A549 (cell line): Measurements from ENCODE around the gene ABHD6. TPM values are rescaled to one million over a fixed set of nuclear protein-coding genes. Genes with fewer than 3 reads are reported as not detected.
A peak's percentile ranks its signal among the peaks of the same experiment; 100 is the strongest.
"Not testable (repeated sequence)": the region's sequence is repeated elsewhere in the genome, so short reads cannot be mapped to it uniquely, and the experiment has no call there.

Source experiments
- ATAC-seq, 2 experiments: fragments of 200-7000 bp in 1 of 2; fragments of >200 bp in 1 of 2; cut with Nextera tagmentation in 1 of 2; cut with Tn5 transposase in 1 of 2; 3 replicates each; pipeline versions ENCODE4 v1.8.0 to v1.9.1; 2018 to 2020; ENCODE audit warnings: mild to moderate bottlenecking in 1 of 2, moderate library complexity in 1 of 2
- CTCF ChIA-PET: fragments of 300-600 bp; sonication (Branson Sonifier 250); formaldehyde crosslinking; extraction: SDS; loops from one replicate; lab custom pipeline; 2021; ENCODE audit warnings: antibody characterized with exemption, inconsistent platforms; lab: Yijun Ruan, JAX
- POLR2A ChIA-PET: fragments of 350-600 bp; formaldehyde crosslinking; extraction: SDS; loops from one replicate; lab custom pipeline; 2021; ENCODE audit warnings: antibody characterized with exemption, inconsistent platforms; lab: Yijun Ruan, JAX
- DNase-seq, 2 experiments: peaks; one replicate each; pipeline versions ENCODE4 v3.0.0 to v3.0.0-alpha.2; 2011 to 2016; ENCODE audit warnings: low read depth in 1 of 2, low spot score in 1 of 2
- FAIRE-seq: peaks from 2 replicates; lab custom pipeline; 2011; peaks lifted over from hg19 to GRCh38; lab: Jason Lieb, UNC
- H3K27ac ChIP-seq, 2 experiments: fragments of >200 bp; sonication (Bioruptor Twin); formaldehyde crosslinking; 3 replicates each; pipeline ENCODE4 v1.5.1; 2016 to 2017
- H3K4me1 ChIP-seq: fragments of >200 bp; sonication (Bioruptor Twin); formaldehyde crosslinking; 3 replicates; pipeline ENCODE4 v1.6.1; 2016
- H3K4me2 ChIP-seq: fragments of >200 bp; sonication (Bioruptor Twin); formaldehyde crosslinking; 3 replicates; pipeline ENCODE4 v1.6.1; 2016
- H3K4me3 ChIP-seq: fragments of >200 bp; sonication (Bioruptor Twin); formaldehyde crosslinking; 3 replicates; pipeline ENCODE4 v1.5.1; 2016
- H3K9me3 ChIP-seq: fragments of >200 bp; sonication (Bioruptor Twin); formaldehyde crosslinking; 3 replicates; pipeline ENCODE4 v1.6.1; 2016
- CHD2 ChIP-seq: fragments of 150-350 bp; IDR thresholded peaks from 2 replicates; pipeline ENCODE4 v1.6.1; 2014; ENCODE audit warnings: low read length; ENCODE audit not compliant: partially characterized antibody
- HOXB5 ChIP-seq: fragments of 250-450 bp; sonication (Bioruptor Pico); IDR thresholded peaks from 2 replicates; pipeline ENCODE4 v1.5.0; 2020; ENCODE audit warnings: mild to moderate bottlenecking, moderate library complexity
- KDM5A ChIP-seq: fragments of 200-600 bp; sonication (generic); IDR thresholded peaks from 2 replicates; pipeline ENCODE4 v1.6.1; 2016; ENCODE audit warnings: antibody characterized with exemption, mild to moderate bottlenecking
- NFE2L2 ChIP-seq: fragments of 150-350 bp; conservative IDR thresholded peaks from 2 replicates; pipeline ENCODE4 v1.6.1; 2014; ENCODE audit warnings: low read length
- NR3C1 ChIP-seq: fragments of >200 bp; sonication (Bioruptor Twin); formaldehyde crosslinking; IDR thresholded peaks from 3 replicates; pipeline ENCODE4 v1.6.1; 2017
- RAD21 ChIP-seq, 2 experiments: fragments of >200 bp in 1 of 2; sonication (Bioruptor Twin) in 1 of 2; formaldehyde crosslinking in 1 of 2; IDR thresholded peaks in 1 of 2; conservative IDR thresholded peaks in 1 of 2; 2 replicates in 1 of 2; 3 replicates in 1 of 2; pipeline ENCODE4 v1.6.1; 2012 to 2018; ENCODE audit warnings: inconsistent platforms in 1 of 2
- RNF2 ChIP-seq: fragments of 200-600 bp; sonication (generic); IDR thresholded peaks from 2 replicates; pipeline ENCODE4 v1.6.1; 2016; ENCODE audit warnings: low read depth, mild to moderate bottlenecking, antibody characterized with exemption, moderate library complexity, borderline replicate concordance
- SMC3 ChIP-seq: fragments of >200 bp; sonication (Bioruptor Twin); formaldehyde crosslinking; IDR thresholded peaks from 3 replicates; pipeline ENCODE4 v1.6.1; 2018; ENCODE audit warnings: inconsistent platforms
- WGBS: methylation state at CpG from one replicate; pipeline ENCODE4 v1.1.6; 2017; ENCODE audit errors: missing lambda C conversion rate; 5-methylcytosine and 5-hydroxymethylcytosine counted together
- polyA plus RNA-seq, 4 experiments: library from polyadenylated mRNA; depleted of rRNA in 3 of 4; stranded (reverse); fragments of >200 nt; fragmentation: RNase III in 1 of 4; extraction: RNeasy Plus Mini Kit Qiagen cat#74134 plus additional on column Dnase treatment in 1 of 4; gene quantifications; 2 replicates in 3 of 4; 3 replicates in 1 of 4; pipeline ENCODE4 v1.2.3, GENCODE V29; 2011 to 2017
- TF ChIP-seq, protein P1 (sequence below): fragments of 450-650 bp; IDR thresholded peaks from 2 replicates; pipeline ENCODE4 v1.6.1; 2014; ENCODE audit warnings: antibody characterized with exemption
- TF ChIP-seq, protein P2 (sequence below): IDR thresholded peaks from 2 replicates; pipeline ENCODE4 v1.6.1; 2012; ENCODE audit warnings: low read depth, borderline replicate concordance
- TF ChIP-seq, protein P3 (sequence below): fragments of >200 bp; sonication (Bioruptor Twin); formaldehyde crosslinking; IDR thresholded peaks from 3 replicates; pipeline ENCODE4 v1.6.1; 2016

The ABHD6 gene
- polyA plus RNA-seq, 2 of the 4 experiments (the other 2 are of a cell fraction) = 6.6 to 10.1 TPM

DNA sequence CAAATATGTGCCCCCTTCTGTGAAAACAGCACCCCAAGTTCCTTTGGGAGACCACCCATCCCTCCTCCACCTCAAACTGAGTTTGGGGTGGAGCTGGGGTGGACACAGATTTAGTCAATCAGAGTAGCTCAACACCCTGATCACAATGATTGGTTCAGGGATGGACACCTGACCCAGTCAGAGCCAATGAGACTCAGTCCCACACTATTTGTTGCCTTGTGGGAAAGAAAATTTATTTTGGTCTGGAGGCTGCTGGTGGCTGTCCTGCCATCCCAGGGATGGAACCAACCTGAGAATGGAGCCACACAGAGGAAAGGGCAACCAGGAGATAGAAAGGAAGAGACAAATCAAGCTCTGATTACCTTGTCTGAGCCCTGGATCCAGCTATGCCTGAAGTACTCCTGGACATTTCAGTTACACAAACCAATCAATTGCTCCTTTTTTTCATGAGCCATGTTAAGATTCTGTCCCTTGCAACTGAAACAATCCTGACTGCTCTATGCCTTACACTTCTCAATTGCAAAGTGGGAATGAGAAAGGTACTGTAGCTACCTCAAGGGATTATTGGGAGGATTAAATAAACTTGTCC lies 37.4 kb upstream of the ABHD6 start:
- POLR2A ChIA-PET = interaction anchor here (1.4 kb wide), 1 partner anchor 106 kb away, joined by 4 read pairs; the partner anchor contains the start of genes HTD2 and RPP14
- Histone ChIP-seq H3K4me2 (no peak overlapping the region), H3K27ac (no peak overlapping the region), H3K4me3 (no peak overlapping the region), H3K9me3 (no peaks in the 10 kb centered on the region), H3K4me1 (no peaks in the 10 kb centered on the region)
- CTCF ChIA-PET = interaction anchor here (0.6 to 1.5 kb wide), 6 partner anchors 12 to 106 kb away, joined by 3 to 4 read pairs (median 3); partner anchors contain the start of genes ABHD6, HTD2 and RPP14
- TF ChIP-seq, protein P1, sequence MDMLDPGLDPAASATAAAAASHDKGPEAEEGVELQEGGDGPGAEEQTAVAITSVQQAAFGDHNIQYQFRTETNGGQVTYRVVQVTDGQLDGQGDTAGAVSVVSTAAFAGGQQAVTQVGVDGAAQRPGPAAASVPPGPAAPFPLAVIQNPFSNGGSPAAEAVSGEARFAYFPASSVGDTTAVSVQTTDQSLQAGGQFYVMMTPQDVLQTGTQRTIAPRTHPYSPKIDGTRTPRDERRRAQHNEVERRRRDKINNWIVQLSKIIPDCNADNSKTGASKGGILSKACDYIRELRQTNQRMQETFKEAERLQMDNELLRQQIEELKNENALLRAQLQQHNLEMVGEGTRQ = 0 out of 2 replicates have a peak, but pooled peaks have one; percentile 5
- no peak for TF ChIP-seq HOXB5 (CRISPR knock-in tag)
- DNase-seq (no peak), ATAC-seq (0 out of 6 replicates have a peak, but pooled peaks of 1 of the 2 experiments have one; percentile 20), FAIRE-seq (no peak)

DNA sequence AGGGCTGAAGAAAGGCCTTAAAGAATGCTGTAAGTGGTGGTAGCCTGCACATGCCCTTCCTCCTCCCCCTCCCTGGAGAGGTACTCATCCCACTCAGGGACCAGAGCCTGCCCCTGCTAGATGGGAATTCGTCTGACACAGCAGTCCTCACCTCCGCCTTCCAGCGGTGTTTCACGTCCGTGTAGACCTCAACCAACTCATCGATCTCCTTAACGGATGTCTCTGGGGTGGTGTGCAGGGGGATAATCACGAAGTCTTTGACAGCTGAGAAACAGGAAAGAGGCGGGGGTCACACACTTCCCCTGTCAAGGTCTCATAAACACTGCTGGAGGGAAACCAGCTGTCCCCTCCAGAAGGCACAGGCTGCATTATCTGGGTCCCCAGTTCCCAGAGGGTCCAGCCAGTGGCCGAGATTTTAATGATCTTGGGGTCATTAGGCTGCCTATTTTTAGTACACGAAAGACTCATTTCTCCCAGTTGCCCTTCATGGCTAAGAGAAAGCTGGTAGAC lies 36.7 kb upstream of the ABHD6 start:
- FAIRE-seq (no peak), DNase-seq (no peak)
- CTCF ChIA-PET = interaction anchor here (1.1 to 5.3 kb wide), 6 partner anchors 12 to 105 kb away, joined by 3 to 28 read pairs (median 4); partner anchors contain the start of genes ABHD6, HTD2 and RPP14

DNA sequence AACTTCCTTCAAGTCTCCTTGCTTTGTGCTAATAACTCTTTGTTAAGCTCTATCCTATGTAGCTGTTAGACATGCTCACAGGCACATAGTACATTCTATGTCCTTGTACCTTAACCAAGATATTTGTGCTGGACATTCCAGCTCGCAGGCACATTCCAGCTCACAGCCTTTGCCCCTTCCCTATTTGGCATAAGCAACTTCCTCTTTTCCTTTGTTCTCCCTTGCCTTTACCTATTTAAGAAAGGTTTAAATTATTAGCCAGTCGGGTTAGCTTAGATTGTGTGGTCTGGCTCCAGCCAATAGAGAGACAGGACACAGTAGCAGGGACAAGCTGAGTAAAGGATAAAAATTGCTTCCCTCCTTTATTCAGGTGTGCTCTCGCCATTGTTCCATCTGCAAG lies 36.1 kb upstream of the ABHD6 start:
- H3K4me1 ChIP-seq, H3K4me2 ChIP-seq, DNase-seq, H3K4me3 ChIP-seq, H3K9me3 ChIP-seq, ATAC-seq, FAIRE-seq, H3K27ac ChIP-seq: not testable (repeated sequence)
- ChIA-PET CTCF (interaction anchor here (1.1 to 5.3 kb wide), 3 partner anchors 12 to 105 kb away, joined by 4 to 28 read pairs (median 18); partner anchors contain the start of genes HTD2 and RPP14), POLR2A (interaction anchor here (0.6 kb wide), 1 partner anchor 49 kb away, joined by 3 read pairs; no protein-coding TSS in a partner anchor)
- 37% methylated on average over 3 of the region's 3 CpGs for WGBS

More for the DNA sequence above, 36.7 kb upstream of the ABHD6 start:
- no peaks in the 10 kb centered on the region for H3K9me3 ChIP-seq
- ATAC-seq = 0 out of 6 replicates have a peak, but pooled peaks of 1 of the 2 experiments have one; percentile 21
- no peak overlapping the region for H3K27ac ChIP-seq
- no peak overlapping the region for H3K4me3 ChIP-seq
- 72% methylated on average over 11 of the region's 11 CpGs for WGBS
- TF ChIP-seq, protein P1 = no peak
- TF ChIP-seq, protein P2, sequence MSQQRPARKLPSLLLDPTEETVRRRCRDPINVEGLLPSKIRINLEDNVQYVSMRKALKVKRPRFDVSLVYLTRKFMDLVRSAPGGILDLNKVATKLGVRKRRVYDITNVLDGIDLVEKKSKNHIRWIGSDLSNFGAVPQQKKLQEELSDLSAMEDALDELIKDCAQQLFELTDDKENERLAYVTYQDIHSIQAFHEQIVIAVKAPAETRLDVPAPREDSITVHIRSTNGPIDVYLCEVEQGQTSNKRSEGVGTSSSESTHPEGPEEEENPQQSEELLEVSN = no peak
- no peak for TF ChIP-seq NR3C1
- no peak for TF ChIP-seq RAD21 (conservative IDR thresholded peaks at IDR 0.05 in 1 of 2, IDR thresholded peaks at IDR 0.05 in 1 of 2)
- TF ChIP-seq, all 56 proteins: peak for 0
- Histone ChIP-seq H3K4me1 (no peaks in the 10 kb centered on the region; the same call in 2 of the 3 replicates), H3K4me2 (no peak overlapping the region)
- POLR2A ChIA-PET = interaction anchor here (1.4 kb wide), 1 partner anchor 105 kb away, joined by 4 read pairs; the partner anchor contains the start of genes HTD2 and RPP14

DNA sequence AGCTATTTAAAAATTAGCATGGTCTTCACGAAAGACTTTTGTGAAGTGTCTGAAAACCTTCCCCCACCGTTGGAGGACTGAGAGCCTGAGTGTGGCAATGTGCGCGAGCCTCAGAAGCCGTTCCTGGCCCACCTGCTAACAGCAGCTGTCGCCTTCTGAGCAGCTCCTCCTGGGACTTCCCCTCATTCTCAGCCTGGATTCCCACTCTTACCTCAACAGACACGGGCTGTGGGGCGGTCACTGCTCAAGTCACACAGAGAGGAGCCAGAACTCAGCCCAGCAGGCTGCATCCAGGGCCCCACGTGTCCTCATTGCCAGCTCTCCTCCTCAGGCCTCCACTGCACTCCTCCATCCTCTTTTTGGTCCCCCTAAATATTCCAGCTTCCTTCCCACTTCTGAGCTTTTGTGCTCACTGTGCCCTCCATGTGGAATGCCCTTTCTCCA lies 34.7 kb upstream of the ABHD6 start:
- FAIRE-seq = no peak
- Histone ChIP-seq H3K4me2 (no peak overlapping the region), H3K4me3 (no peak overlapping the region), H3K9me3 (no peaks in the 10 kb centered on the region), H3K27ac (no peak overlapping the region), H3K4me1 (peaks cover 10% of the 10 kb centered on the region; the same call in 2 of the 3 replicates)
- POLR2A ChIA-PET = no interaction called here
- DNase-seq = no peak
- WGBS = 72% methylated on average over 9 of the region's 9 CpGs
- TF ChIP-seq NFE2L2 (no peak), RNF2 (no peak), NR3C1 (no peak), SMC3 (no peak), CHD2 (no peak), KDM5A (no peak)
- TF ChIP-seq, protein P2 = no peak
- TF ChIP-seq, protein P3, sequence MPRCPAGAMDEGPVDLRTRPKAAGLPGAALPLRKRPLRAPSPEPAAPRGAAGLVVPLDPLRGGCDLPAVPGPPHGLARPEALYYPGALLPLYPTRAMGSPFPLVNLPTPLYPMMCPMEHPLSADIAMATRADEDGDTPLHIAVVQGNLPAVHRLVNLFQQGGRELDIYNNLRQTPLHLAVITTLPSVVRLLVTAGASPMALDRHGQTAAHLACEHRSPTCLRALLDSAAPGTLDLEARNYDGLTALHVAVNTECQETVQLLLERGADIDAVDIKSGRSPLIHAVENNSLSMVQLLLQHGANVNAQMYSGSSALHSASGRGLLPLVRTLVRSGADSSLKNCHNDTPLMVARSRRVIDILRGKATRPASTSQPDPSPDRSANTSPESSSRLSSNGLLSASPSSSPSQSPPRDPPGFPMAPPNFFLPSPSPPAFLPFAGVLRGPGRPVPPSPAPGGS = no peak
- TF ChIP-seq, protein P1 = no peak
- CTCF ChIA-PET = interaction anchor here (0.6 to 5.3 kb wide), 7 partner anchors 11 to 261 kb away, joined by 3 to 28 read pairs (median 4); no protein-coding TSS in a partner anchor
- ATAC-seq = no peak
